Measurements from ENCODE around the gene MDFIC.

MDFIC gene

GRCh38 chr7:114889646-114890285 lies 32.1 kb upstream of the MDFIC start:
- H3K4me3 ChIP-seq (ENCODE audit: low read depth, low read length): no peak overlapping the region
- peak; percentile 99 for DNase-seq (ENCODE audit: low read depth)
- TF ChIP-seq CTCF (conservative IDR thresholded peaks at IDR 0.05; ENCODE audit: low read depth, low read length): no peak

- no peak for DNase-seq (ENCODE audit: low read depth)
- H3K4me3 ChIP-seq (ENCODE audit: low read depth, low read length): no peak overlapping the region
- TF ChIP-seq CTCF (conservative IDR thresholded peaks at IDR 0.05; ENCODE audit: low read depth, low read length): no peak
Observed at GRCh38 chr7:114890561-114890960, 31.3 kb upstream of the MDFIC start.

GRCh38 chr7:114900127-114900526 lies 21.8 kb upstream of the MDFIC start:
- DNase-seq (ENCODE audit: low read depth): no peak
- no peak overlapping the region for H3K4me3 ChIP-seq (ENCODE audit: low read depth, low read length)
- no peak for TF ChIP-seq CTCF (conservative IDR thresholded peaks at IDR 0.05; ENCODE audit: low read depth, low read length)

- H3K4me3 ChIP-seq (ENCODE audit: low read depth, low read length): no peak overlapping the region
- DNase-seq (ENCODE audit: low read depth): peak; percentile 45
- no peak for TF ChIP-seq CTCF (conservative IDR thresholded peaks at IDR 0.05; ENCODE audit: low read depth, low read length)
Observed at GRCh38 chr7:114901771-114902170, 20.1 kb upstream of the MDFIC start.

GRCh38 chr7:114903131-114903530 lies 18.8 kb upstream of the MDFIC start:
- TF ChIP-seq CTCF (conservative IDR thresholded peaks at IDR 0.05; ENCODE audit: low read depth, low read length): no peak
- no peak overlapping the region for H3K4me3 ChIP-seq (ENCODE audit: low read depth, low read length)
- no peak for DNase-seq (ENCODE audit: low read depth)

GRCh38 chr7:114910787-114911186 lies 11.1 kb upstream of the MDFIC start:
- no peak overlapping the region for H3K4me3 ChIP-seq (ENCODE audit: low read depth, low read length)
- TF ChIP-seq CTCF (conservative IDR thresholded peaks at IDR 0.05; ENCODE audit: low read depth, low read length): no peak
- peak; percentile 68 for DNase-seq (ENCODE audit: low read depth)

- TF ChIP-seq CTCF (conservative IDR thresholded peaks at IDR 0.05; ENCODE audit: low read depth, low read length): no peak
- DNase-seq (ENCODE audit: low read depth): no peak
- no peak overlapping the region for H3K4me3 ChIP-seq (ENCODE audit: low read depth, low read length)
Observed at GRCh38 chr7:114911411-114911810, 10.5 kb upstream of the MDFIC start.
